GM12872 (cell line): ENCODE measurements around the gene CALHM1.

ENCODE experiments used
- TF ChIP-seq, protein P1 (sequence below): IDR thresholded peaks from 3 replicates; pipeline ENCODE4 v1.5.1; 2011; ENCODE audit warnings: low read depth, mild to moderate bottlenecking, low read length, moderate library complexity; ENCODE audit not compliant: insufficient read depth

Gene CALHM1, protein sequence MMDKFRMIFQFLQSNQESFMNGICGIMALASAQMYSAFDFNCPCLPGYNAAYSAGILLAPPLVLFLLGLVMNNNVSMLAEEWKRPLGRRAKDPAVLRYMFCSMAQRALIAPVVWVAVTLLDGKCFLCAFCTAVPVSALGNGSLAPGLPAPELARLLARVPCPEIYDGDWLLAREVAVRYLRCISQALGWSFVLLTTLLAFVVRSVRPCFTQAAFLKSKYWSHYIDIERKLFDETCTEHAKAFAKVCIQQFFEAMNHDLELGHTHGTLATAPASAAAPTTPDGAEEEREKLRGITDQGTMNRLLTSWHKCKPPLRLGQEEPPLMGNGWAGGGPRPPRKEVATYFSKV

DNA sequence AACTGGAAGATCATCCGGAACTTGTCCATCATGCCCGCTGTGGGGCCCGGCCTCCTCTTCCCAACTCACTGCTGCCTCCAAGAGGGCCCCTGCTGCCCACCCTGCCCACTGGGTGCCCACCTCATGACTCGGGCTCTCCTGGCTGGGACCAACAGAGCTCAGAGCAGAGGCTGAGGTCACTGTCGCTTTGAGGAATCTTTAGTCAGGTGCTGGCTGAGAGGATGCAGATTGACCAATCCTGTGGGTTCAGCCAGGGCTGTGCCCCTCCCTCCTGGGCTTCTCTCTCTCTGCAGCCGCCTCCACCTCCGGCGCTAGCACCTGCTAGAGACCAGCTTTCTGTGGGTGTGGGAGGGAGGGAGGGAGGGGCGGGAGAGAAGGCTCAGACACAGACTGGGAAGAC, at the start of gene CALHM1:
TSS of gene CALHM1 (minus strand) at position 181 of the 400 bp plus-strand sequence. CDS start at position 32, 149 bp downstream.
- TF ChIP-seq, protein P1, sequence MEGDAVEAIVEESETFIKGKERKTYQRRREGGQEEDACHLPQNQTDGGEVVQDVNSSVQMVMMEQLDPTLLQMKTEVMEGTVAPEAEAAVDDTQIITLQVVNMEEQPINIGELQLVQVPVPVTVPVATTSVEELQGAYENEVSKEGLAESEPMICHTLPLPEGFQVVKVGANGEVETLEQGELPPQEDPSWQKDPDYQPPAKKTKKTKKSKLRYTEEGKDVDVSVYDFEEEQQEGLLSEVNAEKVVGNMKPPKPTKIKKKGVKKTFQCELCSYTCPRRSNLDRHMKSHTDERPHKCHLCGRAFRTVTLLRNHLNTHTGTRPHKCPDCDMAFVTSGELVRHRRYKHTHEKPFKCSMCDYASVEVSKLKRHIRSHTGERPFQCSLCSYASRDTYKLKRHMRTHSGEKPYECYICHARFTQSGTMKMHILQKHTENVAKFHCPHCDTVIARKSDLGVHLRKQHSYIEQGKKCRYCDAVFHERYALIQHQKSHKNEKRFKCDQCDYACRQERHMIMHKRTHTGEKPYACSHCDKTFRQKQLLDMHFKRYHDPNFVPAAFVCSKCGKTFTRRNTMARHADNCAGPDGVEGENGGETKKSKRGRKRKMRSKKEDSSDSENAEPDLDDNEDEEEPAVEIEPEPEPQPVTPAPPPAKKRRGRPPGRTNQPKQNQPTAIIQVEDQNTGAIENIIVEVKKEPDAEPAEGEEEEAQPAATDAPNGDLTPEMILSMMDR = no peak

DNA sequence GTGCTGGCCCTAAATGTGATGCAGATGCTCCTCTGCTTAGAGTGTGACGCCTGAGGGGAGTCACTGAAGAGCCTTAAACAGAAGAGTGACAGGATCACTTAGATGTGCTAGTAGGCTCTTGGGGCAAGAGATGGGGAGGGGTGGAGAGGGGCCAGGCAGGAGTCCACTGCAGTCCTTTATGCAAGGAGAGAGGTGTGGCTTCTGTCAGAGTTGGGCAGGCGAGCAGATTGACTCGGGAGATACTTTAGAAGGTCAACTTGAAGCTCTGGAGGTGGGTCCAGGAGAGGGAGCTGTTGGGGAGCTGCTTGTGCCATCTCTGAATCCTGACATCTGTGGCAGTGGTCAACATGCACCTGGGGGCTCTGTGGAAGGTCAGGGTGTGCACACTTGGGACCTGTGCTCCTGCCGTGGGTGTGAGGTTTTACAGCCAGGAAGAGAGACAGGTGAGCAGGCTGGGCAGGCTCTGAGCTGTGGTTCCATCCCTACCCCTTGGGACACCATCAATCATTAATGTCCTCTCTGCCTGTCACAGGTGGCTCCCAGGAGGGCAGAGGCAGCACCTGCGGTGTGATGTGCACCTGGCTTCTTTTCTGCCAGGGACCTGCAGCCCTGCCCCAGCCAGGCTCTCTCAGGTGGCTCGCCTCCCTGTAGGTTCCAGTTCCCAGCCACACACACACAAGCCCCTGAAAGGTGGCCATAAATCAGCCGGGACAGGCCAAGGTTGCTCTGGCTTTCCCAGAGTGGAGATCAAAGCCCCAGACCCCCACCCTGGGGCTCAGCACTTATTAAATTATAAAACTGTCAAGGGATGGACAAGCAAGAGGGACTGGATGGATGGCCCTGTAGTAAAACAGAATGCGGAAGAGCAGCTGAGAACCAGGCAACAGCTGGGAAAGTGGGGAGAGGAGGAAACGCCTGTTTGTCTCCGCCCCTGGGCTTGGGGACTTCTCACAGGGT, 48.8 kb upstream of the CALHM1 start:
- TF ChIP-seq, protein P1 = peak; percentile 25; the same call in 1 of the 3 replicates

DNA sequence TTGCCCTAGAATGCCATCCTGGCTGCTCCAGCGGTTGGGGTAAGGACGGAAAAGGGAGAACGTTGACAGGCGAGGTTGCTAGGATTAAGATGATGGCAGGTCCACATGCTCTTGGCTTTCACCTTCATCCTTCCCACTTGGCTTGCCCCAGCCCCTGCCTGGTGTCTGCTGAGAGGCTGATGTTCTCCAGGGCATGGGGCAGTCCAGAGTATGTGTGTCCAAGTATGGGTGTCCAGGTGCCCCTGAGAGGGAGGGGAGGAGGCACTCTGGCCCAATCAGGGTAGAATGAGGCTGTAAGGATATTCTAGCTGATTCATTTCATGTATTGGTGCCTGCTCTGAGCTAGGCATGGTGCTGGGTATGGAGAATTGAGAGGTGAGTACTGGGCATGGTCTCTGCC, 47.4 kb upstream of the CALHM1 start:
- TF ChIP-seq, protein P1 = no peak

DNA sequence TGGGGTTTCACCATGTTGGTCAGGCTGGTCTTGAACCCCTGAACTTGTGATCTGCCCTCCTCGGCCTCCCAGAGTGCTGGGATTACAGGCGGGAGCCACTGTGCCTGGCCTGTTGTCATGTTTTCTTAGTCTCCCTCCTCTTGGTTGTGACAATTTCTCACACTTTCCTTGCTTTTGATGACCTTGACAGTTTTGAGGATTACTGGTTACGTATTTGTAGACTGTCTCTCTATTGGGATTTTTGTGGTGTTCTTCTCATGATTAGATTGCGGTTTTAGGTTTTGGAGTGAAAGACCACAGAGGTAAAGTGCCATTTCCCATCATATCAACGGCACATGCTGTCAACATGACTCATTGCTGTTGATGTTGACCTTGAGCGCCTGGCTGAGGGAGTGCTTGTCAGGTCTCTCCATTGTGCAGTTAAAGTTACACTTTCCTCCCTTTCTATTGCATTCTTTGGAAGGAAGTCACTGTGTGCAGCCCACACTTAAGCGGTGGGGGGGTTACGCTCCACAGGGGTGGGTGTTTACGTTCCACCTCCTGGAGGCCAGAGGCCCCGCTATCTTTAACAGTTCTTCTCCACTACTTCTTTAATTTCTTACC, 45.6 kb upstream of the CALHM1 start:
- TF ChIP-seq, protein P1 = no peak

DNA sequence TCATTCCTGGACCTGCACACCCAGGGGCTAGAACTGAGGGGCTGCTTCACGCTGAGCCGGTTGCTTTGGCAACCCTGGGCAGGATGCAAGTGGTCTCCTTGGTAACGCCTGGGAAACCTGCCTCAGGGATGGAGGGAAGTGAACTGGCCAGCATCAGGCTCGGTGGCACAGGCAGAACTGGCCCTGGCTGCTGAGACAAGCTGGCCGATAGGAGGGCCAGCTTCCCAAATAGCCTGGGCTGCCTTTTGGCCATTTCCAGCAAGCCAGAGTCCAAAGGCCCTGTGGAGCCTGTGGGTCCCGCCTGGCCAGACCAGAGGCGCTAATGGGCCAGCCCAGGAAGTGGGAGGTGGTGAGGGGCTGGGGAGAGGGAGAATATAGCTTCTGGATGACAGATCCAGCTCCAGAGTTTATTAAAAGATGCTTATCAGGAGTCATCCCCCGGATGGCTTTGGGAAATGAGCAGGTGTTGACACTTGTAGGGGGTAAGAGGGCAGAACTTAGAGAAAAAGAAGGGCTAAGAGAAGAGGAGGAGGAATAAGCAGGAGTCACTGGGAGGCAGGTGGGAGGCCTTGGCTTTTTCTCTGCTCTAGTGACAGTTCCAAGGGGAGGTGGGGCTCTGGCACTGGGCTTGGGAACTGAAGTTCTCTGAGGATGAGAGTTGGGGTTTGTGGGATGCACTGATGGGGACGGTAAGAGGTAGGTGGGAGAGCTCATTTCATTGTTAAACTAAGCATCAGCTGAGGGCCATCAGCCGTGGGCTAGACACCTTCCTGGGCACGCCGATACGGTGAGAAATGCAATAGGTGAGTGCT, 44.4 kb upstream of the CALHM1 start:
- TF ChIP-seq, protein P1 = no peak

DNA sequence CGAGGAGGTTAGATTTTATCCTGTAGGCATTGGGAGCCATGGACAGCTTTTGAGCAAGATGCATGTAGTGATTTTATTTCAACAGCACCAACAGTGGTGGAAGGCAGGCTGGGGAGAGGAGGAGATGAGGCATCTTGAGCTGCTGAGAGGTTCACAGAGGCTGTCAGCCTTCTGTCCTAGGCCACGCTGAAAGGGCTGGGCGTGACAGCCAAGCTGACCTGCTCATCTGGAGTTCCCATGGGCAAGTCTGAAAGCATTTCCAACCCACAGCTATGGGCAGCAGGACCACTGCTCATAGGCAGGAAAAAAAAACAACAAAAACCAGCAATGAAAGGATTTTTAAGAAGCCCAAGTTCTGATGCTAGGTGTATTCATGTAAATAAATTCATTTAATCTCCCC, 42.5 kb upstream of the CALHM1 start:
- TF ChIP-seq, protein P1 = no peak
